ENCODE measurements around the gene ZNHIT3. TPM values are rescaled to one million over a fixed set of nuclear protein-coding genes. Genes with fewer than 3 reads are reported as not detected.

The ZNHIT3 gene
- total RNA-seq, 3 donors from 2014 or later (not counting 1 experiment from before 2014, with no cell fraction given) = 27.1 to 41.3 (median 36.6) TPM

DNA sequence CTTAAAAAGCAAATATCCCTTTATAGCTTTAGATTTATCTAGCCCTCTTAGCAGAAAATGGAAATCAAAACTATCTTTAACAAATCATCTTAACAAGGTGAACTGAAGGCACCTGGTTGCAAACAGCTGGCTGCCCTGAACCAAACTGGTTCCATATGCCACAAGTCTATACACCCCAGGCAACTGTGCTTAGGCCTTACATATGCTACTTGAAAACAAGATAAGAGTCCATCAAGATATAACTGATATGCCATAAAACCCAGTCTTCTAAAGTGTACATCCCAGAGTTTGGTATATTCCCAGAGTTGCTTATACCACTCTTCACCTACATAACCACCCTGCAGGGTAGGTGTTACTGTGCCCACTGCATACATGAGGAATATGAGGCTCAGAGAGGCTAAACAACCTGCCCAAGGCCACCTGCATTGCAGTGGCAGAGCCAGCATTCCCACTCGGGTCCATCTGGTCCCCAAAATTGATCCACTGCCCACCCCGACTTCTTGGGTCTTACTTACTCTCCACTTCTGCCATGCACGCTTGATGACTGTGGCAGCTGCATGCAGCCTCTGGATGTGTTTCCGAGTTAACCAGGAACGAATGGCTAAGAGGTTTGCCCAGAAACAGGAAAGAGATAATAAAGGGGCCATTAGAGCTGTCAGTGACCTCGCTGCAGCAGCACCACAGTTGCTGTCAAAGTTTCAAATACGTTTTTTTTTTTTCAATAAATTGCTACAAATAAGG lies 12.2 kb downstream of the ZNHIT3 start:
- Mint-ChIP-seq H3K27me3 (ENCODE audit: low read depth in 2 of 2) (no peaks in the 10 kb centered on the region), H3K4me3 (no peak overlapping the region), H3K27ac (no peak overlapping the region), H3K36me3 (peaks cover 13% of the 10 kb centered on the region), H3K4me1 (peaks cover 0 to 4% of the 10 kb centered on the region in 2 donors), H3K9me3 (no peaks in the 10 kb centered on the region)
- DNase-seq (no peak), ATAC-seq (no peak)
- TF ChIP-seq, protein P1, sequence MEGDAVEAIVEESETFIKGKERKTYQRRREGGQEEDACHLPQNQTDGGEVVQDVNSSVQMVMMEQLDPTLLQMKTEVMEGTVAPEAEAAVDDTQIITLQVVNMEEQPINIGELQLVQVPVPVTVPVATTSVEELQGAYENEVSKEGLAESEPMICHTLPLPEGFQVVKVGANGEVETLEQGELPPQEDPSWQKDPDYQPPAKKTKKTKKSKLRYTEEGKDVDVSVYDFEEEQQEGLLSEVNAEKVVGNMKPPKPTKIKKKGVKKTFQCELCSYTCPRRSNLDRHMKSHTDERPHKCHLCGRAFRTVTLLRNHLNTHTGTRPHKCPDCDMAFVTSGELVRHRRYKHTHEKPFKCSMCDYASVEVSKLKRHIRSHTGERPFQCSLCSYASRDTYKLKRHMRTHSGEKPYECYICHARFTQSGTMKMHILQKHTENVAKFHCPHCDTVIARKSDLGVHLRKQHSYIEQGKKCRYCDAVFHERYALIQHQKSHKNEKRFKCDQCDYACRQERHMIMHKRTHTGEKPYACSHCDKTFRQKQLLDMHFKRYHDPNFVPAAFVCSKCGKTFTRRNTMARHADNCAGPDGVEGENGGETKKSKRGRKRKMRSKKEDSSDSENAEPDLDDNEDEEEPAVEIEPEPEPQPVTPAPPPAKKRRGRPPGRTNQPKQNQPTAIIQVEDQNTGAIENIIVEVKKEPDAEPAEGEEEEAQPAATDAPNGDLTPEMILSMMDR (IDR thresholded peaks at IDR 0.05) = no peak
- Histone ChIP-seq H3K4me3 (ENCODE audit: low read length) (no peak overlapping the region), H3K27me3 (ENCODE audit: control insufficient read depth, insufficient read depth, low read length) (no peaks in the 10 kb centered on the region), H3K9me3 (ENCODE audit: control insufficient read depth, insufficient read depth, low read length) (no peaks in the 10 kb centered on the region), H3K27ac (ENCODE audit: low read length) (no peak overlapping the region), H3K4me1 (ENCODE audit: control insufficient read depth, insufficient read depth, low read length) (no peaks in the 10 kb centered on the region), H3K36me3 (ENCODE audit: control insufficient read depth, insufficient read depth, low read length) (peaks cover 42% of the 10 kb centered on the region)
- intact Hi-C loops (cut with micrococcal nuclease) = no loop called here
- WGBS (ENCODE audit: insufficient coverage) = 91% methylated on average over 7 of the region's 7 CpGs

DNA sequence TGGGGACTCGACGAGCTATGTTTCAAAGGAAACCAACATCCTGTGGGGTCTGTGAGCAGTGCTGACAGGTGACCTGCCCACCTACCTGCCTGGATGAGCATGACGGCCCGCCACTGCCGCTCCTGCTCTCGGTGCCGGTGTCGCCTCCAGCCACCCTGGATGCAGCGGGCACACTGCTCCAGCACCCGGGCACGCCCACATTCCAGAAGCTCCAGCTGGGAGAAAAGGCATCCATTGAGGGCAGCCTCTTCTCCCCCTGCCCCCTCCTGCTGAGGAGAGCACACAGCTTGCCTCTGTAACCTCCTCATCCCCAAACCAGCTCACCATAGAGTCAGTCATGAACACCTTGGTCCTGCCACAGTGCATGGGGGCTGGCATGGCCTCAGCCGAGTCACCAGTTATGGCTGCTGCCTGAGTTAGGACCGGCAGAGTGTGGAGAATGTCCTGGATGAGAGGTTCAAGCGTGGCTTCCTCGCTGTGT lies 14.3 kb downstream of the ZNHIT3 start:
- TF ChIP-seq, protein P1 (IDR thresholded peaks at IDR 0.05) = no peak

DNA sequence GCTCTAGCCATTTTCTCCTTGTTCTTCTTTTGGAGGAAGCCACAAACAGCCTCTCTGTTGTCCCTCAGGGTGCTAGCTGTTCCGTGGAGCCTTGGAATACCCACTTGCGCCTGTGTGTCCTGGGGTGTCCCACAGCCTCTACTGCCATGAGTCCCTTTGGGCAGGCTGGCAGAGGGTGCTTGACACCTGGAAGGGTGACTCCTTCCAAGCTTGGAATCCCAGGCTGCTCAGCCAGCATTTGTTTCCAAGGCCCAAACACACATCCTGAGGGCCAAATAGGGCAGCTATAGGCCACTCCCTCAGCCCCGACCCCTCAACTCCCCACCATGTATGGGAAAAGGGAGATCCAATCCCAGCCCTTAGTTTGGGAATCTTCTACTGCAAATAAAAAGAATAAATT lies 14.9 kb downstream of the ZNHIT3 start:
- Mint-ChIP-seq H3K36me3 (no peaks in the 10 kb centered on the region), H3K4me3 (no peak overlapping the region), H3K27me3 (ENCODE audit: low read depth in 2 of 2) (no peaks in the 10 kb centered on the region), H3K4me1 (peaks cover 0 to 4% of the 10 kb centered on the region in 2 donors), H3K9me3 (no peaks in the 10 kb centered on the region), H3K27ac (no peak overlapping the region)
- Histone ChIP-seq H3K27ac (ENCODE audit: low read length) (no peak overlapping the region), H3K27me3 (ENCODE audit: control insufficient read depth, insufficient read depth, low read length) (no peaks in the 10 kb centered on the region), H3K4me3 (ENCODE audit: low read length) (no peak overlapping the region), H3K4me1 (ENCODE audit: control insufficient read depth, insufficient read depth, low read length) (no peaks in the 10 kb centered on the region), H3K36me3 (ENCODE audit: control insufficient read depth, insufficient read depth, low read length) (peaks cover 34% of the 10 kb centered on the region), H3K9me3 (ENCODE audit: control insufficient read depth, insufficient read depth, low read length) (no peaks in the 10 kb centered on the region)
- DNase-seq (no peak), ATAC-seq (no peak)
- intact Hi-C loops (cut with micrococcal nuclease) = no loop called here
- TF ChIP-seq, protein P1 (IDR thresholded peaks at IDR 0.05) = no peak
- 97% methylated on average over 2 of the region's 3 CpGs for WGBS (ENCODE audit: insufficient coverage)

More for the DNA sequence above, 14.3 kb downstream of the ZNHIT3 start:
- H3K27me3 Mint-ChIP-seq (ENCODE audit: low read depth in 2 of 2) = no peaks in the 10 kb centered on the region
- Histone ChIP-seq H3K27me3 (ENCODE audit: control insufficient read depth, insufficient read depth, low read length) (no peaks in the 10 kb centered on the region), H3K9me3 (ENCODE audit: control insufficient read depth, insufficient read depth, low read length) (no peaks in the 10 kb centered on the region), H3K36me3 (ENCODE audit: control insufficient read depth, insufficient read depth, low read length) (peaks cover 37% of the 10 kb centered on the region), H3K4me3 (ENCODE audit: low read length) (no peak overlapping the region), H3K4me1 (ENCODE audit: control insufficient read depth, insufficient read depth, low read length) (no peaks in the 10 kb centered on the region), H3K27ac (ENCODE audit: low read length) (no peak overlapping the region)
- H3K4me1 Mint-ChIP-seq = peaks cover 0 to 4% of the 10 kb centered on the region in 2 donors
- 96% methylated on average over 15 of the region's 15 CpGs for WGBS (ENCODE audit: insufficient coverage)
- no peaks in the 10 kb centered on the region for H3K36me3 Mint-ChIP-seq
- H3K9me3 Mint-ChIP-seq = no peaks in the 10 kb centered on the region
- intact Hi-C loops (cut with micrococcal nuclease) = no loop called here
- ATAC-seq (no peak), DNase-seq (no peak)
- no peak overlapping the region for H3K4me3 Mint-ChIP-seq
- no peak overlapping the region for H3K27ac Mint-ChIP-seq
